Suppressor macrophage (primary cell): ENCODE results near the gene SEMA4B.
"Not testable (repeated sequence)": the region's sequence is repeated elsewhere in the genome, so short reads cannot be mapped to it uniquely, and the experiment has no call there.

Experiments
- DNase-seq, 4 experiments: peaks; one replicate each; pipeline ENCODE4 v3.0.0-alpha.2; 2020 to 2022

The SEMA4B gene

GRCh38 chr15:90261811-90262210 is 60.7 kb downstream of the SEMA4B start:
- DNase-seq: no peak

DNA sequence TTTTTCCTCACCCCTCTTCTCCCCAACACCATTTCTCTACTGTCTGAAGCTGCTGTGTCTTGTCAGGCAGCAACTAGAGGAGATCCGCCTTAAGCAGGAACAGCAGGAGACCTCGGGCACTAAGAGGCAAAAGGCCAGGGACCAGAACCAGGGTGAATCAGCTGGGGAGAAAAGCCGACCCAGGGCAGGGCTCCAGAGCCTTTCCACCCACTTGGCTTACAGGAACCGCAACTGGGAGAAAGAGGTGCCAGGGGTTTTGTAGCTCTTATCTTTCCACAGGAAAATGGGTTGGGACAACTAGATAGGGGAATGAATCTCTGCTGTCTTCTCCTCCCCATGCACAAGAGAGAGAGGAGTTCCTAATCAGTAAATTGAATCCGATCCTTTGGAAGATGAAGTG is 61.3 kb downstream of the SEMA4B start:
- DNase-seq: no peak

GRCh38 chr15:90264671-90265070 is 63.5 kb downstream of the SEMA4B start:
- DNase-seq: peak; percentile 50 to 72 (median 64)

DNA sequence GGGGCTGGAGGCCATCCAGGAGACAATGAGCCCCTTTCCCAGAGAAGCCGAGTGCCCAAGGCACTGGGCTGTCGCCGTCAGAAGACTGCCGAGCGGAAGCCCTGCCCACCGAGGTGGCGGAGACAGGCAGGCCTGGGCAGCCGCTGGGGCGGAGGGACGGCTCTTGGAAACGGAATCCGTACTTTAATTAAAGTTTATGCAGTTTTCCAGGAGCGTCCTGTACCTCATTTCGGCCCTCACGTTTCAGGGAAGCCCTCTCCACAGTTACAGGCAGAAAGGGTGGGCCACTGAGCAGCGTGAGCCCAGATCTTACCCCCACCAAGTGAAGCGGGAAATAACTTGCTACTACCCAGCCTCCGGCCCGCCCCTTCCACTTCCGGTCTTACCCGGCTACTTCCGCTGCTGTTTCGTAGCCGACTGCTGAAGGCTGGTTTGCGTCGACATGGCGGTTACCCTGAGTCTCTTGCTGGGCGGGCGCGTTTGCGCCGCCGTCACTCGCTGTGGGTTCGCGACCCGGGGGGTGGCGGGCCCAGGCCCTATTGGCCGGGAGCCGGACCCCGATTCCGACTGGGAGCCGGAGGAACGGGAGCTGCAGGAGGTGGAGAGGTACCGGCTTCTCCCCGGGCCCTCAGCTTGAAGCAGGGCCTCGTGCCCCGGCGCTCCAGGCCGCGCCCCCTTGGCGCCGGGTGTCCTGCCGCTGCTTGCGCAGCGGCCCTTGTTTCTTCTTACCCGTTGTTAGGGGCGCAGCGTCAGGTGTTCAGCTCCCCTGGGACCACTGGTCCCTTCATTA is 64.3 kb downstream of the SEMA4B start, which contains the start of gene NGRN:
NGRN (plus strand) TSS at position 402 of the 790 bp plus-strand sequence; CDS start at position 443, 41 bp downstream.
- DNase-seq: peak; percentile 90 to 95 (median 93)

- DNase-seq: peak; percentile 38 to 64 (median 47)
Observed at GRCh38 chr15:90266061-90266431, 64.9 kb downstream of the SEMA4B start.

DNA sequence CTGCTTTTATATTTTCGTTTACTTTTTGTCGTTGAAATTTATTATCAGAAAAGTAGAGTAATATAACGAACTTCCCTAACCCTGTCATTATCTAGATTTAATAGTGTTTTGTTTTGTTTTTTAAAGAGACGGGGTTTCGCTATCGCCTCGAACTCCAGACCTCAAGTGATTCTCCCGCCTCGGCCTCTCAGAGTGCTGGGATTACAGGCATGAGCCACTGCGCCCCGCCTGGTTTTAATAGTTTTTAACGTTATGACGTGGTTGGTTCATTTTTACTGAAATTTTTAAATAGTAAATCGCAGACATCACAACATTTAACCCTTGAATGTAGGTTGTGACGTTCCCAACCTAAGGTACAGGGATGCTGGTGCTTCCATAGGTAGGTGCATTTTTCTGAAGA is 65.4 kb downstream of the SEMA4B start:
- peak in 1 of 4 experiments; percentile 20 for DNase-seq

DNA sequence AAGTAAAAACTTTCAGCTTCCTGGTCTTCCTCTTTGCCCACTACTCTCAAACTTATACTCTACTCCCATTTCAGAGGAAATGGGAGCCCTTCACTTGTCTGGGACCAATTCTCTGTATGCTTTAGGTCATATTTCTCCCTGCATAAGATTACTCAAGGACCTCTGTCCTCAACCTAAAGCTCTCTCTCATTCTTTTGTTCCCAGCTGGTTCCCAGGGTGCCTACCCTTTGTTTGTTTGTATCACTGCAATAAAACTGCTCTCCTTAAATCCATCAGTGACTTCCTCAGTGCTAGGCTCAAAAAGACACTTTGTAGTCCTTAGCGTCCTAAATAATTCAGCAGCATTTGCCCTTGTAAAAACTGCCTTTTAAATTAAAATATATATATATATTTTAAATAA is 67.3 kb downstream of the SEMA4B start:
- no peak for DNase-seq

GRCh38 chr15:90270502-90271150 is 69.5 kb downstream of the SEMA4B start:
- DNase-seq: no peak

DNA sequence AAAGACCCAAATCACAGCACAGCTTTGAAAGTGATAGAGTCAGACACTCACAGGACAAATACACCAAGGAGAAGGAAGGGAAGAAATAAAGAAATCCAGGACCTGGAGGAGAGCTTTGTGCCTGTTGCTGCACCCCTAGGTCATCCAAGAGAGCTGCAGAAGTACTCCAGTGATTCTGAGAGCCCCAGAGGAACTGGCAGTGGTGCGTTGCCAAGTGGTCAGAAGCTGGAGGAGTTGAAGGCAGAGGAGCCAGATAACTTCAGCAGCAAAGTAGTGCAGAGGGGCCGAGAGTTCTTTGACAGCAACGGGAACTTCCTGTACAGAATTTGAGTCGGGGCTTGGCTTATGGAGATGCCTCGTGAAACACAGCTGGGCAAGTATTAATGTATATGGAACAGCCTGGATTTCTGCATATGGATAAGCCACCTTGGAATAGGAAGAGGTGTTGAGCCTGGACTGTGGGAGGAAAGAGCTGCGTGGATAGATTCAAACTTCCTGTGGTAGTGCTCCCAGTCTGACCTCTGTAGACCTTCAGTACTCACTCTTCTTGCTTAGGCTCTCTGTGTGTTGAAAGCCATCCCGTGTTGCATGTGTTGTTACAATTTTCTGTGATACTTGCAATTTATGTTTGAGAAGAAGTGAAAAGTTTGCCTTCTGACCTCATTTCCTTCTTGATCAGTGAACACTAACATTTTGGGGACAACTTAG is 70.5 kb downstream of the SEMA4B start:
- no peak for DNase-seq

GRCh38 chr15:90278467-90278866 is 77.3 kb downstream of the SEMA4B start:
- DNase-seq: not testable (repeated sequence)
